CD4-positive, alpha-beta T cell treated with Interleukin-6 for 4 hours (primary cell): ENCODE measurements around the gene MTHFSD.

ENCODE experiments used
- DNase-seq: peaks from one replicate; pipeline ENCODE4 v3.0.0-alpha.2; 2020; ENCODE audit warnings: mixed read lengths

MTHFSD gene

DNA sequence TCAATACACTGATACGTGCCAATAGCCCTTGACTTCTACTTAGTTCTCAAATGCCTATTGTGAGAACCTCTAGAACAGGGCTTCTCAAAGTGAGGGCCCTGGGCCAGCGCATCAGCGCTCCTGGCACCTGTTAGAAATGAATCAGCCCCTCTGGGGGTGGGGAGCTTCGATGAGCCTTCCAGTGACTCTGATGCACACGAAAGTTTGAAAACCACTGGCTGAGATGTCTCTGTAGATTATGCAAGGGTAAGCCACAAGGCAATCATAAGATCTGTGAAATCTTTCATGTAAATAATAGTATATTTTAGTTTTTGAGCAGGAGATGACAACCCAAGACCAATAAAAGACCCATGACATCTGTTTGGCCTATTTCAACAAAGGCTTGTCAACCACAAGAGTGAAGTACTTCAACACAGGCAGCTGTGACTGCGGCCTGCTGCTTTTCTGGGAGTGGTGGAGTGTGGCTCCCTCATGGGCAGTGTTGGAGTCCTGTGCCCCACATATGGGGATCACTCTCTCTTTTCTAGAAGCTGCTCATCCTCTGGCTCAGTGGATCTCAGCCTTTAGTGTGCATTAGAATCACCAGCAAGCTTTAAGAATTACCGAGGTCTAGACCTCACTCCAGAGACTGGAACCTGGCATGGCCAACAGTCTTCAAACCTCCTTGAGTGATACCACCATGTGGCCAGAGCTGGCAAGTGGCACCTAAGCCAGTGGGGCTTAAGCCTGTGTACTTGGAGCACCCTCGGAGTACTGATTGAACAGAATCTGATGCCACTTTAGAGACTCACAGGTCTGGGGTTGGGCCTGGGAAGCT lies 5.8 kb downstream of the MTHFSD start:
- no peak for DNase-seq

- DNase-seq = no peak
Measured at GRCh38 chr16:86547286-86547685, 7.7 kb downstream of the MTHFSD start.

GRCh38 chr16:86546638-86547013 lies 8.4 kb downstream of the MTHFSD start:
- DNase-seq = no peak

- DNase-seq = no peak
Measured at GRCh38 chr16:86545954-86546637, 8.9 kb downstream of the MTHFSD start.

DNA sequence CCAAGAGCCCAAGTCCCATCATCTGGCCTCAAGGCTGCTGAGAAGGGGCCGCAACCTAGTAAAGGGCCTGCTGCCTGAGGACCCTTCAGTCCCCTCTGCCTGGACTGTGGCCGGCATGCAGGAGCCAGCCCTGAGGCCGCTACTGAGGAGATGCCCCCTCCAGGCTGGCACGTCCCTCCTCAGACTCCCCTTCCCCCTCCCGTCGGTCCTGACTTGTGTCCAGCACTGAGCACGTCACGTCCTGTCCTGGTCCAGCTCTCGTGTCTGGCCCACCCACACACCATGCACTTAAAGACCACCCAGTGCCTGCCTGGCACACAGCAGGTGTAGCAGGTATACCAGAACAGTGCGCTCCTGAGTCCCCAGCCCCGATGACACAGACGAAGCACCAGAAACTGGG lies 9.6 kb downstream of the MTHFSD start:
- DNase-seq = no peak

DNA sequence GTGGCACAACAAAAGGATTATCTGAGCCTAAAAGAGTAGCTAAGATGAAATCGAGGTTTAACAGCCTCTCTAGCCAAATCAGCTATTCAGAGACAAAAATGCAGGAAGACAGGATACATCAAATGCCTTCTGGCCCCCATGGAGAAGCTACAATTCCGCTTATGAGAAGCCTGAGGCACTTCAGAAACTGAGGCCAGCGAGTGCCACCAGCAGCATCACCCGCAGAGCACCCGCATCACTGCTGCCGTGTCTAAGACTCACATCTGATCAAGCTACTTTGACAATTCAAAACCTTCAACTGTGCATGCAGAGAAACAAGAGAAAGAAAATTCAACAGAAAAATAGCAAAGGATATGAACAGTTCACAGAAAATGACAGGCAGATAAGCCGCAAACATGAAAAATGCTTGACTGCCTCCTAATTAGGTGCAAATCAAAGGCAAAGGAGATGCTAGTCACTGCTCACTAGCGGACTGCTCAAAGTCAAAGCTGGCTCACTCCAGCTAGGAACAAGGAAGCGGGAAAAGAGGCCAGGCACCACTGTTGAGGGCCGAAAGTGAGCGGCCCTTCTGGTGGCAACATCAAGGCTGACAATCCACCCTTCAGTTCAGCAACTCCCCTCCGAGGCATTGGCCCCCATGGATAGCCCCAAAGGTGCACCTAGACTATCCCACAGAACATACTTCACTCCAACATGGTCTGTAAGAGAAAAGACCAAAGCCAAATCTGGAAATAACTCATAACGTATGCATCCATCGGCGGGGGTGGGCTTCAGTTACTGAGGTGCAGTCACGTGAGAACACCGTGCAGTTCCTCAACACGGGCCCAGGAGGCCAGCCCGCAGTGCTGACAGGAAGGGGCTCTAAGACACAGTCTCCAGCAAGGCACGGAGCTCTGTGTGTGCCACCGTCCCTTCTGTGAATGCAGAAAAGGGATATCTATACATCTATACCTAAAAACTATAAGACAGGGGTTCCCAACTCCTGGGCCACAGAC lies 12.0 kb downstream of the MTHFSD start:
- no peak for DNase-seq

DNA sequence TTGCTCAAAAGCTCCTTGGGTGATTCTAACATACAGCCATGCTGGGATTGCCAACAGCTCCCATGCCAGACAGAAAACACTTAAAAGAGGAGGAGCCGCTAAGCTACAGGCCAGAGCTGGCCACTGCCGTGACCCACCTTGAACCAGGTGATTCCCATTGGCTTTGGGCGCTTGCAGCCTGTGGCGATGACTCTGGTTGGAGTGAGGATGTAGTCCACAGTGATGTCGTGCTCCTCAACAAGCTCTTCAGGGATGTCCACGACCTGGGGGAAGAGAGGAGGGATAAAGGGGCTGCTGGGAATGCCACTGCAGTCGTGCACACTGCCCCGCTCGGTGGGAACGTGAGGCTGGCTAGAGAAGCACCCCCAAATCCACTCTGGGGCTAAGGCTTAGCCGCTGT lies 13.5 kb downstream of the MTHFSD start:
- no peak for DNase-seq

- no peak for DNase-seq
Measured at GRCh38 chr16:86540894-86541293, 14.1 kb downstream of the MTHFSD start.

- no peak for DNase-seq
Measured at GRCh38 chr16:86538196-86538780, 16.7 kb downstream of the MTHFSD start.

- no peak for DNase-seq
Measured at GRCh38 chr16:86537486-86537885, 17.5 kb downstream of the MTHFSD start.

DNA sequence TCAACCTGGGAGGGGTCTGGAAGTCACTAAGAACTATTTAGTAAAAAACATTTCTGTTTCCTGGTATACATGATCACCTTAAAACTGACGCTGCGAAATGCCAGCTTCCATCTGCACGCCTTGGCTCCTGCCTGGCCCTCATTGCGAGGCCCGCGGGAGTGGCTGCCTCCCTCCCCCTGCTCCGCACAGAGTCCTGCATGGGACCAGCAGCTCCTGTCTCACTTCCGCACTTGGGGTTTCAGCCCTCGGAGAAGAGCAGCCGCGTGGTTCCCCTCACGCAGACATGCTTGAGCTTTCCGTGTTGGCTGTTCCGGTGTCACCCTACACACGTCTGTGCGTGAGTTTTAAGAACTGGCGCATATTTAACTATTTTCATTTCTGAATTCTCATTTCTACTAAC lies 18.4 kb downstream of the MTHFSD start:
- DNase-seq = no peak

- DNase-seq = no peak
Measured at GRCh38 chr16:86534779-86535615, 20.0 kb downstream of the MTHFSD start.

DNA sequence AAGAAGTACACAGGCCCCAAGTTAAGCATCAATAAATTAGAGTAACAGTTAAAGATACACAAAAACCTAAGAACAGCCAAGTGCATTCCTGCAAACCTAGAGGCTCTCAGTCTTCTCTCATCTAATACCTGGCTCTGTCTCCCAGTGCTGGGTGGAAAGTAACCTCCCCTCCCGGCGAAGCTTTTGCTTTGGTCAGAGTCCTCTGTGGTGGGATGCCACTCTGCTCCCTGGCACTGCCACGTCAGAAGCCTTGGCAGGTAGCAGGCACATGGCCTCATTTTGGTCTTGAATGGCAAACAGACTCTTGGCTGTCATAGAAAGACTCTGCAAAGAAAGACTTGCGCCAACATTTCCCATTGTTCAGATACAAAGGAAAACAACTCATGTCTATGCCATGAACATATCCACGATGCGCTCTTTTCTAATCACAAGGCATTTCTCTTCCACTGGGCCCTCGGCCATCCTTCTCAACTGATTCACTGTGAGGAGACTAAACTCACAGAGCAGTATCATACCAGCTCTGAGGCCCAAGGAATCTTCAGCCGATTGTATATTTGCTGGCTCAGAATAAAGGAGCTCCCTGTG lies 21.2 kb downstream of the MTHFSD start:
- no peak for DNase-seq

DNA sequence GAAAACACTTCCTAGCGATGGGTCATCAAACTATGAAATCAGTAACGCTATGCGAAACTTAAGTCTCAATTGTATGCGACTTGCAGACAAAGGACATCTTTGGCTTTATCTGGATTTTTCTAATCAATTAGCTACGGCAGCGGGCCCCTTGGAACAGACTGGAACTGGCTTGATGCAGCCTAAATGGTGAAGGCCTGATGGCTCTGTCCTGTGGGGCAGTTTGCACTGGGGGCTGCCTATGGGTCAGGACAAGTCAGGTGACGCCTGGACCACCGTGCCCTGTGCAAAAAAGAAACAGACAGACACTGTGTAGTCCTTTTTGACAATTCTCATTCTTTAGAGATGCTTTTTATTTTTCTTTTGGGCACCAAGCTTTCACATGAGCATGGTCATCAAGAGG lies 22.0 kb downstream of the MTHFSD start:
- no peak for DNase-seq

DNA sequence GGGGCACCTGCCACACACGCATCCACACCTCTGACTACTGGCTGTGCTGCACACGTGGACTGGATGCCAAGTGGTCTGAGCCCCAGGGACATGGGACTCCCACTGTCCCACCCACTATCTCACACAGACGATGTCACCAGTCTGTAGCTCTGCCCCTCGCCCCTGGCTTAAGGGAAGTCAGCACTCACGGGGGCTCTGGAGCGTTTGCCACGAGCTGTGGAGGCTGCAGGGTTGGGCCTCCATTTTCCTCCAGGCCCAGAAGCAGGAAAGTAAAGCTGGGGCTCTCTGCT lies 22.6 kb downstream of the MTHFSD start:
- no peak for DNase-seq

DNA sequence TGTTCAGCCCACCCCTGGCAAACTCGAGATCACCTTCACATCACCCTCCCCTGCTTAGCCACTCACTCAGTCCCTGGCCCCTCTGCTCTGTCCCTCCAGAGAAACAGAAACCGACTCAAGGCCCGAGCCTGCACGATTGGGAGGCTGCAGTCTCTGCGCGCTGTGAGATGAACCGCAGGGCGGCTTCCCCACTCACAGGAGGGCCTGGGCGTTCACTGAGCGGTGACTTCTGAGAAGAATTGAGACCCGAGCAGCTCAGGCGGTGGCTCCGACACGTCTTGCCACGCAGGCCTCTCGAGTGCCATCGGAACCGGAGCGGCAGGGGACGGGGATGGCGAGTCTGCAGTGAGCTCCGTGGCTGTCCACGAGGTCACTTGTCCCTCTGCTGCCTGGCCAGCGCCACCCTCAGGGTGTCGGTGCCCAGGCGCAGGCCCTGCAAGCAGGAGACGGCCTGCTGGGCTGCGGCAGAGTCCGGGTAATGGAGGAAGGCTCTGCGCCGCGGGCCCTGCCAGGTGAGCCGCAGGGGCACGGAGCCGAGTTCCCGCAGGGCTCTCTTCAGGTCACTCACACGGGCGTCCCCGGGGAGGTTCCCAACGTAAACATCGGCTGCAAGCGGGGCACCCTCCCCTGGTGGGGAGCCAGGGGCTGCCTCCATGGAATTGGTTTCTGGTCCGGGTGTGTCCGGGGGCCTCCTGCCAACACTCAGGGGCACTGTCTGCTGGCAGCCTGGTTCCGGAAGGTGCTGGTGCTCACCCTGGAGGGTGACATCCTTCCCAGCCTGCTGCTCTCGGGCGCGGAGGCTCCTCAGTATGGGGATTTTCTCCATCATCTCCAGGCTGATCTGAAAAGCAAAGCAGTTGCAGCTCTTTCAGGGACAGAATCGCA lies 23.2 kb downstream of the MTHFSD start:
- no peak for DNase-seq

- no peak for DNase-seq
Measured at GRCh38 chr16:86531191-86531545, 23.9 kb downstream of the MTHFSD start.

GRCh38 chr16:86530251-86531190 lies 24.5 kb downstream of the MTHFSD start:
- DNase-seq = no peak

GRCh38 chr16:86529160-86529559 lies 25.9 kb downstream of the MTHFSD start:
- no peak for DNase-seq
